HFFc6 (cell line): ENCODE measurements around the gene NAXD. TPM values are rescaled to one million over a fixed set of nuclear protein-coding genes. Genes with fewer than 3 reads are reported as not detected.
A peak's percentile ranks its signal among the peaks of the same experiment; 100 is the strongest.

Experiments
- DNase-seq: peaks from one replicate; pipeline ENCODE4 v3.0.0-alpha.2; 2018
- H3K27ac Mint-ChIP-seq: 2 replicates; pipeline ENCODE4 v1.8.0; 2020; ENCODE audit warnings: mild to moderate bottlenecking, mixed read lengths
- H3K27me3 Mint-ChIP-seq: 2 replicates; pipeline ENCODE4 v1.8.0; 2021; ENCODE audit warnings: mild to moderate bottlenecking, moderate library complexity, mixed read lengths; ENCODE audit not compliant: insufficient read depth
- H3K36me3 Mint-ChIP-seq: 2 replicates; pipeline ENCODE4 v1.8.0; 2021; ENCODE audit warnings: low read depth, mixed read lengths
- H3K4me1 Mint-ChIP-seq: 2 replicates; pipeline ENCODE4 v1.8.0; 2020; ENCODE audit warnings: low read depth, mixed read lengths
- H3K4me3 Mint-ChIP-seq: 2 replicates; pipeline ENCODE4 v1.8.0; 2020; ENCODE audit warnings: mild to moderate bottlenecking, moderate library complexity, mixed read lengths
- H3K9me3 Mint-ChIP-seq: 2 replicates; pipeline ENCODE4 v1.8.0; 2020; ENCODE audit warnings: mild to moderate bottlenecking, mixed read lengths
- total RNA-seq, 6 experiments: library from RNA; stranded (reverse); fragmentation: NEBNext Ultra II Directional; extraction: Animal tissue kit (Norgen Biotek cat#: 25700); gene quantifications; 2 replicates in 1 of 6; 3 replicates in 5 of 6; pipeline ENCODE4 v1.2.3, GENCODE V29; 2021
- TF ChIP-seq, protein P1 (sequence below): fragments of 200-600 bp; sonication (generic); IDR thresholded peaks from 2 replicates; pipeline ENCODE4 v1.5.0; 2021; ENCODE audit warnings: antibody characterized with exemption, mild to moderate bottlenecking

The NAXD gene
- total RNA-seq, 6 experiments from 2014 or later: 20.3 to 27.4 (median 22.8) TPM

GRCh38 chr13:110583178-110583865, 32.0 kb upstream of the NAXD start:
- no peak overlapping the region for H3K27ac Mint-ChIP-seq

DNA sequence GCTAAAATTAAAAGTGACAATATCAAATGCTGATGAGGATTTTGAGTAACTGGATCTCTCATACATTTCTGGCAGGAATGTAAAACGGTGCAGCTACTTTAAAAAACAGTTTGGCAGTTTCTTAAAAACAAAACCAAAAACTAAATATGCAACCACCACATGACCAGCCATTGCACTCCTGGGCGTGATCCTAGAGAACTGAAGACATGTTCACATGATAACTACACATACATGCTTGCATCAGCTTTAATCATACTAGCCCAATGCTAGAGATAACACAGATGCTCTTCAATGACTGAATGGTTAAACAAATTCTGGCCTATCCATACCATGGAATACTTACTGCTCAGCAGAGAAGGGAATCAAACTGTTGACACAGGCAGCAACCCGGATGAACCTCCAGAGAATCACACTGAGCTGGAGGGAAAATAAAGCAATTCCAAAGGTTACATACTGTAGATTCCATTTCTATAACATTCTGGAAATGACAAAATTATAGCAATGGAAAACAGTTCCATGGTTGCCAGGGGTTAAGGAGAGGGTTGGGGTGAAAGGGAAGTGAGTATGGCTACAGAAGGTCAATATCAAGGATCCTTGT, 25.5 kb upstream of the NAXD start:
- Mint-ChIP-seq H3K9me3 (no peaks in the 10 kb centered on the region), H3K27me3 (peaks cover 6% of the 10 kb centered on the region), H3K4me1 (no peaks in the 10 kb centered on the region), H3K4me3 (no peak overlapping the region), H3K36me3 (no peaks in the 10 kb centered on the region), H3K27ac (no peak overlapping the region)
- TF ChIP-seq, protein P1, sequence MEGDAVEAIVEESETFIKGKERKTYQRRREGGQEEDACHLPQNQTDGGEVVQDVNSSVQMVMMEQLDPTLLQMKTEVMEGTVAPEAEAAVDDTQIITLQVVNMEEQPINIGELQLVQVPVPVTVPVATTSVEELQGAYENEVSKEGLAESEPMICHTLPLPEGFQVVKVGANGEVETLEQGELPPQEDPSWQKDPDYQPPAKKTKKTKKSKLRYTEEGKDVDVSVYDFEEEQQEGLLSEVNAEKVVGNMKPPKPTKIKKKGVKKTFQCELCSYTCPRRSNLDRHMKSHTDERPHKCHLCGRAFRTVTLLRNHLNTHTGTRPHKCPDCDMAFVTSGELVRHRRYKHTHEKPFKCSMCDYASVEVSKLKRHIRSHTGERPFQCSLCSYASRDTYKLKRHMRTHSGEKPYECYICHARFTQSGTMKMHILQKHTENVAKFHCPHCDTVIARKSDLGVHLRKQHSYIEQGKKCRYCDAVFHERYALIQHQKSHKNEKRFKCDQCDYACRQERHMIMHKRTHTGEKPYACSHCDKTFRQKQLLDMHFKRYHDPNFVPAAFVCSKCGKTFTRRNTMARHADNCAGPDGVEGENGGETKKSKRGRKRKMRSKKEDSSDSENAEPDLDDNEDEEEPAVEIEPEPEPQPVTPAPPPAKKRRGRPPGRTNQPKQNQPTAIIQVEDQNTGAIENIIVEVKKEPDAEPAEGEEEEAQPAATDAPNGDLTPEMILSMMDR: no peak
- DNase-seq: no peak

More at GRCh38 chr13:110583178-110583865, 32.0 kb upstream of the NAXD start:
- Mint-ChIP-seq H3K9me3 (no peaks in the 10 kb centered on the region), H3K27me3 (peaks cover 27% of the 10 kb centered on the region), H3K36me3 (no peaks in the 10 kb centered on the region), H3K4me3 (no peak overlapping the region), H3K4me1 (no peaks in the 10 kb centered on the region)
- DNase-seq: no peak
- TF ChIP-seq, protein P1: no peak

DNA sequence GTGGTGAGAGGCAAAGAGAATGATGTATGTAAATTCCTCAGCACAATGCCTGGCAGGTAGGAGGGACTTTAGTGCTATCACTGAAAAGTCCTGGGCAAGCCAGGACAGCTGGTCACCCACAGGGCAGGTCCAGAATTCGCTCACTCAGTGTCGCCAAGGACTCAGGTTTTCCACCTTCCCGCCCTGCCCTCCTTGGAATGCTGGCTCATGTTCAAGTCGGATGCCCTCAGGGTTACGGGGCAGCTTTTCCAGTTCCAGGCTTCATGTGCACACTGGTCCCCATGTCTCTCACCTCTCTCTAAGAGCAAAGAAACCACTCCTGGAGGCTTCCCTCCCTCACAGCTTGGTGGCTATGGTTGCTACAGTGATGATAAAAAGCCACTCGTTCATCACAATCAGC, 24.8 kb upstream of the NAXD start:
- Mint-ChIP-seq H3K27me3 (peaks cover 5% of the 10 kb centered on the region), H3K27ac (no peak overlapping the region), H3K9me3 (no peaks in the 10 kb centered on the region), H3K36me3 (no peaks in the 10 kb centered on the region), H3K4me3 (no peak overlapping the region), H3K4me1 (no peaks in the 10 kb centered on the region)
- no peak for DNase-seq
- TF ChIP-seq, protein P1: no peak

- no peak overlapping the region for H3K27ac Mint-ChIP-seq
- TF ChIP-seq, protein P1: no peak
- DNase-seq: no peak
Observed at GRCh38 chr13:110592665-110593064, 22.7 kb upstream of the NAXD start.

GRCh38 chr13:110593430-110594130, 21.8 kb upstream of the NAXD start:
- TF ChIP-seq, protein P1: peak; percentile 75
- no peaks in the 10 kb centered on the region for H3K9me3 Mint-ChIP-seq
- DNase-seq: peak; percentile 39
- no peaks in the 10 kb centered on the region for H3K4me1 Mint-ChIP-seq
- no peaks in the 10 kb centered on the region for H3K36me3 Mint-ChIP-seq
- H3K4me3 Mint-ChIP-seq: 0 out of 2 replicates have a peak overlapping the region, but pooled peaks have one; percentile 37
- H3K27me3 Mint-ChIP-seq: peaks cover 5% of the 10 kb centered on the region
- H3K27ac Mint-ChIP-seq: no peak overlapping the region

More at GRCh38 chr13:110592665-110593064, 22.7 kb upstream of the NAXD start:
- H3K4me1 Mint-ChIP-seq: no peaks in the 10 kb centered on the region
- no peaks in the 10 kb centered on the region for H3K36me3 Mint-ChIP-seq
- no peak overlapping the region for H3K4me3 Mint-ChIP-seq
- peaks cover 5% of the 10 kb centered on the region for H3K27me3 Mint-ChIP-seq
- no peaks in the 10 kb centered on the region for H3K9me3 Mint-ChIP-seq
